H9 (cell line): ENCODE results near the gene RADIL. TPM values are rescaled to one million over a fixed set of nuclear protein-coding genes. Genes with fewer than 3 reads are reported as not detected.

Experiments
- DNase-seq: peaks from one replicate; pipeline ENCODE4 v3.0.0-alpha.2; 2017
- H2AFZ ChIP-seq: one replicate; pipeline ENCODE4 v1.6.1; 2013; ENCODE audit warnings: mild to moderate bottlenecking, low read length, control low read depth, moderate library complexity
- H2AK5ac ChIP-seq: 2 replicates; pipeline ENCODE4 v1.6.1; 2013; ENCODE audit warnings: low read length, control low read depth, mixed read lengths; ENCODE audit not compliant: insufficient read length
- H2BK120ac ChIP-seq: one replicate; pipeline ENCODE4 v1.6.1; 2013; ENCODE audit warnings: low read depth, mild to moderate bottlenecking, low read length, control low read depth, inconsistent platforms; ENCODE audit not compliant: poor library complexity, severe bottlenecking
- H2BK12ac ChIP-seq: 2 replicates; pipeline ENCODE4 v1.6.1; 2013; ENCODE audit warnings: low read length, control low read depth, mixed read lengths, low read depth; ENCODE audit not compliant: insufficient read length
- H2BK15ac ChIP-seq: 2 replicates; pipeline ENCODE4 v1.6.1; 2013; ENCODE audit warnings: low read depth, low read length, control low read depth
- H2BK20ac ChIP-seq: one replicate; pipeline ENCODE4 v1.6.1; 2013; ENCODE audit warnings: low read depth, mild to moderate bottlenecking, low read length, control low read depth, inconsistent platforms; ENCODE audit not compliant: poor library complexity, severe bottlenecking
- H2BK5ac ChIP-seq: 2 replicates; pipeline ENCODE4 v1.6.1; 2013; ENCODE audit warnings: low read length, control low read depth, mixed read lengths; ENCODE audit not compliant: insufficient read length
- H3K14ac ChIP-seq: 2 replicates; pipeline ENCODE4 v1.6.1; 2013; ENCODE audit warnings: low read length, control low read depth; ENCODE audit not compliant: insufficient read depth
- H3K18ac ChIP-seq: 2 replicates; pipeline ENCODE4 v1.6.1; 2013; ENCODE audit warnings: low read depth, mild to moderate bottlenecking, mixed read lengths, low read length, control low read depth; ENCODE audit not compliant: insufficient read length
- H3K23ac ChIP-seq: 2 replicates; pipeline ENCODE4 v1.6.1; 2013; ENCODE audit warnings: low read length, control low read depth, mixed read lengths, low read depth; ENCODE audit not compliant: insufficient read length
- H3K23me2 ChIP-seq: 2 replicates; pipeline ENCODE4 v1.6.1; 2013; ENCODE audit warnings: low read depth, mild to moderate bottlenecking, mixed read lengths, low read length, control low read depth; ENCODE audit not compliant: insufficient read length, poor library complexity, severe bottlenecking
- H3K27ac ChIP-seq: 2 replicates; pipeline ENCODE4 v1.5.1; 2013; ENCODE audit warnings: low read length, control low read depth, mixed read lengths, low read depth; ENCODE audit not compliant: insufficient read length
- H3K27me3 ChIP-seq: 2 replicates; pipeline ENCODE4 v1.6.1; 2013; ENCODE audit warnings: low read length, control low read depth, inconsistent platforms; ENCODE audit not compliant: insufficient read depth
- H3K4ac ChIP-seq: 2 replicates; pipeline ENCODE4 v1.6.1; 2013; ENCODE audit warnings: low read depth, mild to moderate bottlenecking, control low read depth, inconsistent platforms, low read length, moderate library complexity
- H3K4me1 ChIP-seq: 2 replicates; pipeline ENCODE4 v1.6.1; 2013; ENCODE audit warnings: low read length, control low read depth, inconsistent platforms; ENCODE audit not compliant: insufficient read depth
- H3K4me2 ChIP-seq: 2 replicates; pipeline ENCODE4 v1.6.1; 2013; ENCODE audit warnings: low read length, control low read depth, mixed read lengths; ENCODE audit not compliant: insufficient read length, insufficient read depth
- H3K56ac ChIP-seq: 2 replicates; pipeline ENCODE4 v1.6.1; 2013; ENCODE audit warnings: low read depth, mild to moderate bottlenecking, mixed read lengths, low read length, control low read depth; ENCODE audit not compliant: insufficient read length
- H3K79me1 ChIP-seq: 2 replicates; pipeline ENCODE4 v1.6.1; 2013; ENCODE audit warnings: low read depth, mild to moderate bottlenecking, moderate library complexity, low read length, control low read depth, inconsistent platforms; ENCODE audit not compliant: insufficient read depth, poor library complexity, severe bottlenecking
- H3K79me2 ChIP-seq: 2 replicates; pipeline ENCODE4 v1.6.1; 2013; ENCODE audit warnings: low read length, control low read depth, inconsistent platforms; ENCODE audit not compliant: insufficient read depth
- H3K9ac ChIP-seq: 2 replicates; pipeline ENCODE4 v1.6.1; 2013; ENCODE audit warnings: low read length, control low read depth, mixed read lengths; ENCODE audit not compliant: insufficient read length; ENCODE audit errors: extremely low read depth
- H3K9me3 ChIP-seq: one replicate; pipeline ENCODE4 v1.6.1; 2013; ENCODE audit warnings: low read depth, low read length, inconsistent platforms; ENCODE audit not compliant: control insufficient read depth
- H3T11ph ChIP-seq: one replicate; pipeline ENCODE4 v1.6.1; 2013; ENCODE audit warnings: mild to moderate bottlenecking, low read length, control low read depth, inconsistent platforms
- H4K20me1 ChIP-seq: one replicate; pipeline ENCODE4 v1.6.1; 2013; ENCODE audit not compliant: control insufficient read depth, insufficient read length, insufficient read depth
- H4K5ac ChIP-seq: 2 replicates; pipeline ENCODE4 v1.6.1; 2013; ENCODE audit warnings: low read depth, mild to moderate bottlenecking, mixed read lengths, low read length, control low read depth; ENCODE audit not compliant: insufficient read length
- H4K8ac ChIP-seq: replicated peaks from 2 replicates; pipeline ENCODE4 v1.6.1; 2013; ENCODE audit warnings: low read length, control low read depth, mixed read lengths, low read depth; ENCODE audit not compliant: insufficient read length
- H4K91ac ChIP-seq: 2 replicates; pipeline ENCODE4 v1.6.1; 2013; ENCODE audit warnings: low read depth, mild to moderate bottlenecking, moderate library complexity, mixed read lengths, low read length, control low read depth; ENCODE audit not compliant: insufficient read length
- H3K27ac Mint-ChIP-seq, 3 experiments: 2 replicates in 2 of 3; 3 replicates in 1 of 3; pipeline ENCODE4 v1.8.0; 2020 to 2021; ENCODE audit warnings: mixed read lengths in 3 of 3, mild to moderate bottlenecking in 1 of 3, moderate library complexity in 1 of 3
- H3K27me3 Mint-ChIP-seq: 2 replicates; pipeline ENCODE4 v1.8.0; 2021; ENCODE audit warnings: low read depth, mild to moderate bottlenecking, moderate library complexity, mixed read lengths
- H3K36me3 Mint-ChIP-seq, 3 experiments: 2 replicates in 2 of 3; 3 replicates in 1 of 3; pipeline ENCODE4 v1.8.0; 2020 to 2021; ENCODE audit warnings: low read depth in 3 of 3, mixed read lengths in 3 of 3; ENCODE audit not compliant: insufficient read depth in 1 of 3
- H3K4me1 Mint-ChIP-seq, 2 experiments: 2 replicates each; pipeline ENCODE4 v1.8.0; 2020; ENCODE audit warnings: mixed read lengths in 2 of 2
- H3K4me3 Mint-ChIP-seq, 2 experiments: 2 replicates in 1 of 2; 3 replicates in 1 of 2; pipeline ENCODE4 v1.8.0; 2020 to 2021; ENCODE audit warnings: mild to moderate bottlenecking in 2 of 2, mixed read lengths in 2 of 2, moderate library complexity in 1 of 2
- H3K9me3 Mint-ChIP-seq, 2 experiments: 2 replicates in 1 of 2; 3 replicates in 1 of 2; pipeline ENCODE4 v1.8.0; 2020; ENCODE audit warnings: mild to moderate bottlenecking in 2 of 2, mixed read lengths in 2 of 2, moderate library complexity in 1 of 2
- WGBS: extraction: QIAGEN DNeasy Blood & Tissue Kit; methylation state at CpG from one replicate; pipeline ENCODE4 v1.1.7; 2013; ENCODE audit warnings: missing lambda C conversion rate, low lambda C conversion rate, mixed read lengths; ENCODE audit not compliant: insufficient read length; ENCODE audit errors: extremely low coverage; 5-methylcytosine and 5-hydroxymethylcytosine counted together
- total RNA-seq: library from RNA; stranded (reverse); gene quantifications from 2 replicates; pipeline ENCODE4 v1.2.1, GENCODE V29; 2021
- TF ChIP-seq, protein P1 (sequence below): fragments of 200-600 bp; sonication (generic); conservative IDR thresholded peaks from 3 replicates; pipeline ENCODE4 v1.8.0; 2021; ENCODE audit warnings: antibody characterized with exemption, mild to moderate bottlenecking

Gene RADIL
- total RNA-seq, 1 experiment from 2014 or later: 4.7 TPM

DNA sequence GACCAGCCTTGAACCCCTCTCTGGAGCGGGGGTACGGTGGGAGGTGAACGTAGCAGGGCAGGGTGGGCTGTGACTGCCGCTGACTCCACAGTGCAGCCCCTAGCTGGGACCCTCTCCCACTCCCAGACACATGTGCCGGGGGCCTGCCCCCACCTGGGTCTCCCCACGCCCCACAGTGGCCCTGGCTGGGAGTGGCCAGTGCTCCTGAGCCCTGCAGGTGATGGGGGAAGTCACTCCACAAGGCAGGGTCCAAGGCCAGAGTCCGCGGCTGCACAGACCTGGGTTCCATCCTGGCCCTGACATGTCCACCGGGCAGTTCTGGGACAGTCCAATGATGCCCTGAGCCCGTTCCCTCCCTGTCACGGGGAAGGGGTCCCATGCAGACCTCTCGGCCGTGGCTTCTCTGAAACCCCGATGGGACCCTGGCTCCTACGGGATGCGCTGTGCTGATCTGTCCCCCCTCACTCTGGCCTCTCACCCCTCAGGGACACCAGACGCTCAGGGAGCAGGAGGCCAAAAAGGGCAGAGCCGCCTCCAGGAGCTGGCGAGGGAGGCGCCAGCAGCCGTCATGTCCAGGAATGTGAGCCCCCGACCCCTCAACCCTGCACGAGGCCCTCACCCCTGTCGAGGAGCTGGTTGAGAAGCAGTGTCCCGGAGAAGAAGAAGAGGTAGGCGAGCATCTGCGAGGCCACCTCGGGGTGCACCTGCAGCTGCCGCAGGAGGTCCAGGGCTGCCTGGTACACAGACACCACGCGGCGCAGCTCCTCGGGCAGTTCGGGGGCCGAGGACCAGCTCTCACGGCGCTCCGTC, 67.7 kb downstream of the RADIL start:
- H2BK5ac ChIP-seq: no peak overlapping the region
- no peaks in the 10 kb centered on the region for H3K23me2 ChIP-seq
- H2BK20ac ChIP-seq: no peak overlapping the region
- H3K79me2 ChIP-seq: no peaks in the 10 kb centered on the region
- no peaks in the 10 kb centered on the region for H3K27me3 ChIP-seq
- Mint-ChIP-seq H3K27me3 (peaks cover 4% of the 10 kb centered on the region), H3K36me3 (peaks cover 0 to 10% (median 0%) of the 10 kb centered on the region in 3 experiments; a peak in 2 of 7 replicates), H3K9me3 (peaks cover 1 to 6% of the 10 kb centered on the region in 2 experiments; a peak in 2 of 5 replicates), H3K4me1 (no peaks in the 10 kb centered on the region), H3K27ac (peak overlapping the region in 1 of 3 experiments; percentile 44; a peak in 1 of 7 replicates), H3K4me3 (no peak overlapping the region)
- H2BK12ac ChIP-seq: no peak overlapping the region
- H3K4me2 ChIP-seq: no peak overlapping the region
- H3K18ac ChIP-seq: no peak overlapping the region
- no peak overlapping the region for H3K27ac ChIP-seq
- H2AFZ ChIP-seq: no peak overlapping the region
- no peak overlapping the region for H3T11ph ChIP-seq
- H3K56ac ChIP-seq: no peak overlapping the region
- no peak overlapping the region for H3K9ac ChIP-seq
- H2AK5ac ChIP-seq: no peak overlapping the region
- H4K8ac ChIP-seq: no peak overlapping the region
- H4K20me1 ChIP-seq: no peaks in the 10 kb centered on the region
- H2BK120ac ChIP-seq: no peak overlapping the region
- no peak overlapping the region for H4K5ac ChIP-seq
- no peak overlapping the region for H4K91ac ChIP-seq
- WGBS: no CpG with 5 or more reads among the region's 38 CpGs
- peak; percentile 26 for DNase-seq
- TF ChIP-seq, protein P1, sequence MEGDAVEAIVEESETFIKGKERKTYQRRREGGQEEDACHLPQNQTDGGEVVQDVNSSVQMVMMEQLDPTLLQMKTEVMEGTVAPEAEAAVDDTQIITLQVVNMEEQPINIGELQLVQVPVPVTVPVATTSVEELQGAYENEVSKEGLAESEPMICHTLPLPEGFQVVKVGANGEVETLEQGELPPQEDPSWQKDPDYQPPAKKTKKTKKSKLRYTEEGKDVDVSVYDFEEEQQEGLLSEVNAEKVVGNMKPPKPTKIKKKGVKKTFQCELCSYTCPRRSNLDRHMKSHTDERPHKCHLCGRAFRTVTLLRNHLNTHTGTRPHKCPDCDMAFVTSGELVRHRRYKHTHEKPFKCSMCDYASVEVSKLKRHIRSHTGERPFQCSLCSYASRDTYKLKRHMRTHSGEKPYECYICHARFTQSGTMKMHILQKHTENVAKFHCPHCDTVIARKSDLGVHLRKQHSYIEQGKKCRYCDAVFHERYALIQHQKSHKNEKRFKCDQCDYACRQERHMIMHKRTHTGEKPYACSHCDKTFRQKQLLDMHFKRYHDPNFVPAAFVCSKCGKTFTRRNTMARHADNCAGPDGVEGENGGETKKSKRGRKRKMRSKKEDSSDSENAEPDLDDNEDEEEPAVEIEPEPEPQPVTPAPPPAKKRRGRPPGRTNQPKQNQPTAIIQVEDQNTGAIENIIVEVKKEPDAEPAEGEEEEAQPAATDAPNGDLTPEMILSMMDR: peak; percentile 41
- H3K4ac ChIP-seq: no peak overlapping the region
- H3K4me1 ChIP-seq: no peaks in the 10 kb centered on the region
- H3K79me1 ChIP-seq: no peaks in the 10 kb centered on the region
- no peak overlapping the region for H3K23ac ChIP-seq
- no peak overlapping the region for H3K14ac ChIP-seq
- no peaks in the 10 kb centered on the region for H3K9me3 ChIP-seq
- H2BK15ac ChIP-seq: no peak overlapping the region
